Measurements from ENCODE around the gene GPANK1.

The GPANK1 gene

GRCh38 chr6:31661262-31662123 lies 3.3 kb downstream of the GPANK1 start:
- DNase-seq, result no peak

GRCh38 chr6:31660381-31661261 lies 4.2 kb downstream of the GPANK1 start, which contains the start of gene C6orf47:
C6orf47 (minus strand) TSS chr6:31660778; CDS start chr6:31659947, 831 bp downstream.
- DNase-seq, result peak; percentile 77

DNA sequence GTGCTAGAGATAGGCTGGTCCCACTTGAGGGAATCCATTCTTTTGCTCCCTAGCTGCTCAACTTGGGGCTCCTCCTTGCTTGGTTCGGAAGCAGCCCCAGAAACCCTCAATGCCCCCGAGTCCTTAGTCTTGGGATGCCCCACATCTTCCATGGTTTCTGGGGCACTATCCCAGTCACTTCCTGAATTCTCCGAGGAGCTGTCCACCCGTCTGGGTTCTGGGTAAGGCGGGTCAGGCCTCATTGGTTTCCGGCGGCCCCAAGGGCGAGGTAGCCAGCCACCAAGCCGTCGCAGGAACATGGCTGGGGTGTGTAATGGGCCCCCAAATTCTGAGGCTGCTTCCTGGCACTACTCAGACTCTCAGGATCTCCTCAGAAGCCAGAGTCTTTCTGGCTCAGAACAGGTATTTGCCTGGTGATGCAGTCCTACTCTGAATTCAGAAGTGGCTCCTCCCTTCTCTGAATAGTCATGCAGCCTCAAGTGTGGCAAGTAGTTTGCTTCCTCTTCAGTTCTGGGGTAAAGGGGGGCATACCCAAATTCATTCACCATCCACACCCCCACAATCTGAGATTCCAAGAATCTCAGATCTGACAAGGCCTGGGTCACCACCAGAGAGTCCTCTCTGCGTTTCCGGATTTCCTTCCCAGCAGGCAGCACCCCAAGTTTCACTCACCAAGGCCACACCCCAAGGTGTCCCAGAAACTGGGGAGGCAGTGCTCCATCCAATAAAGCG lies 5.0 kb downstream of the GPANK1 start:
- DNase-seq, result peak; percentile 42

DNA sequence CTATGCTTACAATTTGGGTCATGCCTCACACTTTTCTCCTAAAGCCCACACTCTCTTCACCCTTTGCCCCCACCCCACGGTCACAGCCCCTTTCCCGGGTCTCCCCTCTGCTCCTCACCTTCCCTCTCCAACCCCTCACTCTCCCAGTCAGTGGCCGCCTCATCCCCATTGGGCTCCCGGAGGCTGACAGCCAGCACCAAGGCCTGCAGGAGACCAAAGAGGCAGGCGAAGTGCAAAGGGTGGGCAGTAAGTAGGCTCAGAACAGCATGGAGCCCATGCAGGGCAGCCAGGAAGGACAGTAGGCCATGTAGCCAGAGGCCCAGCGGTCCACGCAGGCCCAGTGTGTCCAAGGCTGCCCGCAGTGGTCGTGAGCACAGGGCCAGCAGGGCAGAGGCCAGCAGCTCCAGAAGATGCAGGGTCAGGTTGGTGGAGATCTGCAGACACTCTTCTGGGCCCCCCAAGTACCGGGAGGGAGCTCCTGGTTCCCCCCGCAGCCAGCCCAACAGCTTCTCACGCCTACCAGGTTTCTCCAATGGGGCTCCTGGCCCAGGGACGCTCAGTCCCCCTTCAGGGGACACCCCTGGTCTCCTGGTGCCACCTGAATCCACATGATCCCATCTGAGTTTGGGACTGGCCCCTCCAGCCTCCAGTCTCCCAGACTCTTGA lies 5.7 kb downstream of the GPANK1 start:
- DNase-seq, result no peak

DNA sequence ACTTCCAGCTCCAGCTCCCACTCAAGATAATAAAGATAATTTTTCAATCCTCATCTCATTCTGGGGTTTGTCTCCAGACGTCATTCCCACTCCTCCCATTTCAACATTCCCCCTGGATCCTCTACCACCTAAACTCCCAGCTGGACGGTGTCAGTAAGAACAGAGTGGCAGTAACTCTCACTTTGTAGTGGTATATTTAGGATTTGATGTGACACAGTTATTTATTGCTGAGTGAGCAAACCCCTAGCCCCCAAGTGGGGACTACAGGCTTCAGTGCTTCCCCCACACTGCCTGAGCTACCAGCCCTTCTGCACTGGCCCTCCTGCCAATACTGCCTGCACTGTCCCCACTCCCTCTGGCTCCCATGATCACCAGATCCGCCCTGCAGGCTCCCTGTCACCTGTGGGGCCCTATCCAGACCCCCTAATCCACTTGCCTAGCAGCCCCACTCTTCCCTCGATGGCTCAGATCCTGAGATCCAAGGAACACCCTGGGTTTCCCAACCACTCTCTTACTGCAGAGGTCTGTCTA lies 6.6 kb downstream of the GPANK1 start:
- DNase-seq, result no peak

- no peak for DNase-seq
These were observed 7.2 kb downstream of the GPANK1 start for GRCh38 chr6:31657406-31658157.

DNA sequence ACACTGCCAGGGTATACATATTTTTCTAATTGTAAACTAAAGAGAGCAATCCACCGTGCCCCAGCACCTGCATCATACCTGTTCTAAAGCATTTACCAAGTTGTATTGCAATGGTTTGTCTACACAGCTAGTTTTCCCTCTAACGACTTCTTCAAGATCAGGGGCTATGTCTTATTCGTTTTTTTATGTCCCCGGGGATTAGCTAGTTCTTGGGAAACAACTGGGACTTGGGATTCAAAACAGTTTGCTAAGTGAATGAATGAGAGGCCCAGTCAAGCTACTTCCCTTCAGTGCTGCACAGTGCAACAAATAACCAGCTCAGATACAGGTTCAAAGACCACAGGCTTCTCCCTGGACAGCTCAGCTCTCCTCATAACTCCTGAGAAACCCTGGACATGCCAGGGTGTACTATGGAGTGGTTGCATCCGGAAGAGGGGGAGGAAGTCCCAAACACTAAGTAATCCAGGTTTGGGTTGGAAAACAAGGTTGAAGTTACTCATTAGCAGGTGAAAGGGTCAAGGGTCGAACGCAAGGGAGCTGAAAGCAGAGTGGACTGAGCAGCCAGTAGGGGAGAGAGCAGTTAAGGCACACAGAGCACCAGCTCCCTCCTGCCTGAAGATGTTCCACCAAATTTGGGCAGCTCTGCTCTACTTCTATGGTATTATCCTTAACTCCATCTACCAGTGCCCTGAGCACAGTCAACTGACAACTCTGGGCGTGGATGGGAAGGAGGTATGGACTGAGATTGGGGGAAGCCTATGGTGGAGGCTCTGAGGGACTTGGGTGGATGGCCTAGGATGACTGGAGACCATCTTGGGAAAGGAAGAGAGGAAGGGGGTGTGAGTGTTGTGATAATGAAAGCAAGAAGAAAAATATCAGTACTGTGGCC lies 9.2 kb downstream of the GPANK1 start, which contains the start of gene APOM:
APOM (plus strand) TSS at position 546 of the 889 bp plus-strand sequence; CDS start at position 619, 73 bp downstream.
- DNase-seq, result no peak

- DNase-seq, result no peak
These were observed 10.0 kb downstream of the GPANK1 start for GRCh38 chr6:31654574-31655348.

DNA sequence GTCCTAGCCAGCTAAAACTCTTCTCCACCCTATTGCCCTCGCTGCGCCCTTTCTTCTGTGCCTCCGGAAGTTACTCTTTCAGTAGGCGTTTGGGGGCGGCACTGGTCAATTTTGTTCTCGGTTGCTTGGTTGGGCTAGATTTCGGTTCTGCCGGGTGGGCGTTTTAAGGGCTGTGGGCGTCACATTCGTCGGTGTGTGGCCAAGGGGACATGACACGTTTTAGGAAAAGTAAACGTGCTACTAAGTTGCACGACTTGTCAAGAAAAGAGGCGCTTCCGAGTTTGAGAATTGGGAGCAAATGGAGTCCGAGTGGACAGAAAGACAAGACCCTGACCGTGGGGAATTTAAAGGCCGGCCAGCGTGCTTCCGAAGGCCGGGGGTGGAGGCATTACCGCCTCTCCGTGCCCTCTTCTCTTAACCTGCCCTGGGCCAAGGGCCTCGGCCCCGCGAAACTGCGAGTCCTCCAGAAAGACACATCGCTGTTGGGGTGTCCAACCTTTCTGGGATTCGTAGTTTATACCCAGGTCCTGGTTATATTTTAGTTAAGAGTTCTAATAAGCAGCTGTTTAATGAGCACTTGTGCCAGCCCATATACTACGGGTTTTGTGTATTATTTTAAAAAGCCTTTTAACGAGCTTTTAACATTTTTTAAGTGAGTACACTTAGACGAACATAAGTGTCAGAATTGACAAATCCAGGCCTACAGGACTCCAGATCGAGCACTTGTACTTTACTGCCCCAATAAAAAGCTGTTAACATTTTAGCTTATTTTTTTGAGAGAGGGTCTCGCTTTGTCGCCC lies 11.7 kb downstream of the GPANK1 start:
- DNase-seq, result no peak

DNA sequence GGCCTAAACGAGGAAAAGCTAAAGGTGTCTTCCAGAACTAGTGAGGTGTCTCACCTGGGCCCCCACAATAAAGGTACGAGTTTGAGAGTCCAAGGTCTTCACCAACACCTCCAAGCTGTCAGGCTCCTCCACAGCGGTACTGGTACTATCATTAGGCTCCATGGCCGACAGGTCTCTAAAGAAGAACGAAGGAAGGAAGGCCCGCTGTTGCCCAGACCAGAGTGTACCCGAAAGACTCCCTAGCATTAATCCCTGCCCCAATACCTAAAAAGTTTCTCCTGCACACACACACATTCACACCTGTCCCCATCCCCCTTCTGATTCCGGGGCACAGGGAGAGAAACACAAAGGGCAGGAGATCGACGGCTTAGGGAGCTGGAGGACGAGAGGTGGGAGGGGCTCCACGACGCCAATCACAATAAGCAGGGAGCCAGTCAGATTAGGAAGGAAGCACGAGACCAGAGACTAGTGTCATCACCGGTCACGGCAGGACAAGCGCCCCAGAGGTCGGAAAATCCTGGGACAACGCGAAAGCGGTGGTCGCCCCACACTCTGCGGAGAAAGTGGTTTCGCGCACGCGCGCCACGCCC lies 13.1 kb downstream of the GPANK1 start:
- no peak for DNase-seq

DNA sequence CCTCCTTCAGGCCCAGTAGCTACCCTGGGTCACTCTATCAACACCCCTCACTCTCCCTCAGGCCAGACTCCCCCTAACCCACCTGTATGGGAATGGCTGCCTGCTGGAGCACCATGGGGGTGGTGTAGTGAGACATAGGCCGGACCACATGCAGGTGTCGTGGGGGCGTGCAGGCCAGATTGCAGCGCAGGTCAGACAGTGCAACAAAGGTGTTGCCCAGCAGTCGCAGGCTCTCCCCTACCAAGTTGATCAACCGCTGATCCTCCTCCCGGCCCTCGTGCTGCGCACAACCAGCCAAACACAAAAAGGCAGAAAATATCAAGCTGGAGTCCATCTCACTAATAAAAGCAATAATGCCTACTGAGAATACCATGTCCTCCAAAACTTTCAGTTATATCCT lies 19.5 kb downstream of the GPANK1 start:
- no peak for DNase-seq

DNA sequence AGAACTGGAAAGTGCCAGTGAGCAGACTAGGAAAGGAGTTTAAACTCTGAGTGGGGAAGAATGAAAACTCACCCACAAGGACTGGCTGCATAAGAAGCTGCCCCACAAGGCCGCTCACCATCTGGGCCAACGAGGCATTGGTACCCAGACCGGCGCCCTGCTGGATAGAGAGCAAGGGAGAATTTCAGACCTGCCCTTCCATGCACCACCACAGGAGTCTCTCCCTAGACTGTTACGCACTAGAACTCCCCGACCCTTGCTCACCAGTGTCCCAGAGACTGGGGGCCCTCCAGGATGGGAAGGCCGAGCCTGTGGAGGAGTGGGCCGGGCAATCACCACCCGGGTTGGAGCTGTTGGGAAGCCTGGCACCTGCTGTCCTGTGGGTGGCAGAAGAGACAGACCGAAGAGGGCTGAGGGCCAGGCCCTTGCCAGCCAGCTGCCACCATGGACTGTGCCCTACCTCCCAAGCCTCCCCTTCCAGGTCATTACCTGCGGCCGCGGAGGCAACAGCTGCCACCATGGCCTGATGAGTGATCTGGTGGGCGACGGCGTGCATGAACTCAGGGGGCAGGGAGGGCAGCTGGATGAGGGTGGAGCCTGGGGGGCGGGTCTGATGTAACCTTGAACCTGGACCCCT lies 20.9 kb downstream of the GPANK1 start:
- DNase-seq, result no peak

DNA sequence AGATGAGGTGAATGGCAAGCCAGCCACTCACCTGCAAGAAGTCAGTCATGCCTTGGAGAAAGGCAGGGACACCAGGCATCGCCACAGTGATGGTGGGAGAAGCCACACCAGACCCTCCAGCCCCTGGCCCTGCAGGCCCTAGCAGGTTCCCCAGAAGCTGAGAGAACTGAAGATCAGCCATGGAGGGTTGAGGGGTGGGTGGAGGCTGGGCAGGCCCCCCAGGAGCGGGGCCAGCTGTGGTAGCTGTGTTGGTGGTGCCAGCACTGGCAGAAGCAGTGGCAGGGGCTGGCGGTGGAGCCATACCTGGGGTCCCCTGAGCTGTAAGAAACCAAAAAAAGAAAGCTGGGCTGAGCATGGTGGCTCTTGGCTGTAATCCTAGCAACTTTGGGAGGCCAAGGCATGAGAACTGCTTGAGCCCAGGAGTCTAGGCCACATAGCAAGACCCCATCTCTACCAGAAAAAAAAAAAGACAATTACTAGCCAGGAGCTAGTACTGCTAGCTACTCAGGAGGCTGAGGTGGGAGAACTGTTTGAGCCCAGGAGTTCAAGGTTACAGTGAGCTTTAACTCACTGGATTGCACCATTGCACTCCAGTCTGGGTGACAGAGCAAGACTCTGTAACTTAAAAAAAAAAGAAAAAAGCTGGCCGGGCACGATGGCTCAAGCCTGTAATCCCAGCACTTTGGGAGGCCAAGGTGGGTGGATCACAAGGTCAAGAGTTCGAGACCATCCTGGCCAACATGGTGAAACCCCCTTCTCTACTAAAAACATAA lies 21.8 kb downstream of the GPANK1 start:
- DNase-seq, result no peak

GRCh38 chr6:31641370-31641769 lies 23.4 kb downstream of the GPANK1 start:
- DNase-seq, result no peak

DNA sequence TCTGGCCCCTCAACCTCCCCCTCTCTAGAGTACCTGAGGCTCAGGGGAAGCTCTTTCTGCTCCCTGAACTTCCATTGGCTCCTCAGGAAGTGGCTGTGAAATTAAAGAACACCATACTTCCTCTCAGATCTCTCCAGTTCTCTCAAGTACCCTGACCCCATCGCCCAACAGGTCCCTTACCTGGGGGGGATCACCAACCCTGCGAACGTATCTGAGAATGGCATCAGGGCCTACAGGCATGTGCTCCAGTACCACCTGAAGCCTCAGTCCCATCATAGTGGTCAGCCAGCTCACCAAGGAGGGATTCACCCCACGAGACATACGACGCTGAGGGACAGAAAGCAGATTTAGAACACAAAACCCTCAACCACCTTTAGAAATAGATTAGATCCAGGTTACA lies 24.2 kb downstream of the GPANK1 start:
- DNase-seq, result no peak

- DNase-seq, result no peak
These were observed 25.3 kb downstream of the GPANK1 start for GRCh38 chr6:31639449-31639861.

- no peak for DNase-seq
These were observed 25.8 kb downstream of the GPANK1 start for GRCh38 chr6:31639043-31639442.
